Gastrocnemius medialis (tissue), 4 donors: ENCODE measurements around the gene POLR3H.

Experiments
- POLR2A ChIP-seq, 2 donors: fragments of 450-650 bp; IDR thresholded peaks; one replicate each; pipeline ENCODE4 v1.6.1; 2017; ENCODE audit warnings: antibody characterized with exemption in 2 of 2, mild to moderate bottlenecking in 2 of 2, moderate library complexity in 2 of 2
- TF ChIP-seq, protein P1 (sequence below), 5 experiments: fragments of 450-650 bp in 3 of 5; fragments of 200-600 bp in 2 of 5; sonication (generic) in 2 of 5; IDR thresholded peaks in 4 of 5; conservative IDR thresholded peaks in 1 of 5; 1 replicate in 4 of 5; 2 replicates in 1 of 5; pipeline ENCODE4 v1.5.1; 2016 to 2019; ENCODE audit warnings: antibody characterized with exemption in 5 of 5, mild to moderate bottlenecking in 3 of 5, moderate library complexity in 3 of 5

DNA sequence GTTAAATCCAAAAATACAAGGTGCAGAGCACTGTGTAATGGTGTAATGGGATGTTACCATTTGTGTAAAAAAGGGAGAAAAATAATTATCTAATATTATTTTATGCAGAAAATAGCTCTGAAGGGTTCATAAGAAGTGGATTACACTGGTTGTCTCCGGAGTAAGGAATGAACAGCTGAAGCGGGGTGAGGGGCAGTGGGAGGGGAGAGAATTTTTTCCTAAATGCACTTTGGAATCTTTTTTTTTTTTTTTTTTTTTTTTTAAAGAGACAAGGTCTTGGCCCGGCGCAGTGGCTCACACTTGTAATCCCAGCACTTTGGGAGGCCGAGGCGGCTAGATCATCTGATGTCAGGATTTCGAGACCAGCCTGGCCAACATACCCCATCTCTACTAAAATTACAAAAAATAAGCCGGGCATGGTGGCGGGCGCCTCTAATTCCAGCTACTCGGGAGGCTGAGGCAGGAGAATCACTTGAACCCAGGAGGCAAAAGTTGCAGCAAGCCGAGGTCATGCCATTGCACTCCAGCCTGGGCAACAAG is 6.8 kb upstream of the POLR3H start:
- TF ChIP-seq, protein P1, sequence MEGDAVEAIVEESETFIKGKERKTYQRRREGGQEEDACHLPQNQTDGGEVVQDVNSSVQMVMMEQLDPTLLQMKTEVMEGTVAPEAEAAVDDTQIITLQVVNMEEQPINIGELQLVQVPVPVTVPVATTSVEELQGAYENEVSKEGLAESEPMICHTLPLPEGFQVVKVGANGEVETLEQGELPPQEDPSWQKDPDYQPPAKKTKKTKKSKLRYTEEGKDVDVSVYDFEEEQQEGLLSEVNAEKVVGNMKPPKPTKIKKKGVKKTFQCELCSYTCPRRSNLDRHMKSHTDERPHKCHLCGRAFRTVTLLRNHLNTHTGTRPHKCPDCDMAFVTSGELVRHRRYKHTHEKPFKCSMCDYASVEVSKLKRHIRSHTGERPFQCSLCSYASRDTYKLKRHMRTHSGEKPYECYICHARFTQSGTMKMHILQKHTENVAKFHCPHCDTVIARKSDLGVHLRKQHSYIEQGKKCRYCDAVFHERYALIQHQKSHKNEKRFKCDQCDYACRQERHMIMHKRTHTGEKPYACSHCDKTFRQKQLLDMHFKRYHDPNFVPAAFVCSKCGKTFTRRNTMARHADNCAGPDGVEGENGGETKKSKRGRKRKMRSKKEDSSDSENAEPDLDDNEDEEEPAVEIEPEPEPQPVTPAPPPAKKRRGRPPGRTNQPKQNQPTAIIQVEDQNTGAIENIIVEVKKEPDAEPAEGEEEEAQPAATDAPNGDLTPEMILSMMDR (IDR thresholded peaks at IDR 0.05 in 4 of 5, conservative IDR thresholded peaks at IDR 0.05 in 1 of 5): no peak
- no peak for TF ChIP-seq POLR2A (IDR thresholded peaks at IDR 0.05)
